K562 (cell line): ENCODE data around the gene DNAJB12. TPM values are rescaled to one million over a fixed set of nuclear protein-coding genes. Genes with fewer than 3 reads are reported as not detected.
A peak's percentile ranks its signal among the peaks of the same experiment; 100 is the strongest.

Source experiments
- ATAC-seq: fragments of 200-7000 bp; cut with Tn5 transposase; 3 replicates; pipeline ENCODE4 v1.9.1; 2020; ENCODE audit warnings: moderate library complexity
- BruUV-seq: library from RNA; stranded (reverse); fragments of 400-500 nt; replicated peaks from 2 replicates; lab custom pipeline; 2021; lab: Mats Ljungman, UMichigan
- CTCF ChIA-PET: fragments of 300-600 bp; formaldehyde crosslinking; extraction: SDS; loops from one replicate; lab custom pipeline; 2021; ENCODE audit warnings: low intra/inter-chr PET ratio; lab: Yijun Ruan, JAX
- POLR2A ChIA-PET: fragments of 300-600, 350-650 bp; sonication (Branson Sonifier 250); formaldehyde crosslinking; extraction: SDS; loops from one replicate; lab custom pipeline; 2021; ENCODE audit warnings: antibody characterized with exemption, inconsistent platforms; lab: Yijun Ruan, JAX
- DNase-seq, 4 experiments: peaks; one replicate each; pipeline versions ENCODE4 v3.0.0 to v3.0.0-alpha.2; 2011 to 2018; ENCODE audit warnings: low spot score in 3 of 4, mixed read lengths in 3 of 4; ENCODE audit errors: extremely low read depth in 1 of 4
- FAIRE-seq: peaks from 2 replicates; lab custom pipeline; 2011; peaks lifted over from hg19 to GRCh38; lab: Jason Lieb, UNC
- H2AFZ ChIP-seq: 2 replicates; pipeline ENCODE4 v1.6.0; 2011; ENCODE audit warnings: low read depth, low read length, control low read depth, inconsistent platforms
- H3K27ac ChIP-seq: fragments of 200-600 bp; 3 replicates; pipeline ENCODE4 v1.8.0; 2011; ENCODE audit warnings: low read depth, mild to moderate bottlenecking, control low read depth, inconsistent platforms, low read length, moderate library complexity, mixed read lengths; ENCODE audit errors: extremely low read depth
- H3K27me3 ChIP-seq, 2 experiments: fragments of 300-600 bp in 1 of 2; 2 replicates in 1 of 2; 3 replicates in 1 of 2; pipeline versions ENCODE4 v1.6.0 to v1.8.0; 2011; ENCODE audit warnings: inconsistent platforms in 2 of 2, low read length in 2 of 2, mild to moderate bottlenecking in 1 of 2, mixed read lengths in 1 of 2, moderate library complexity in 1 of 2; ENCODE audit not compliant: control insufficient read depth in 2 of 2, insufficient read depth in 2 of 2
- H3K36me3 ChIP-seq: fragments of 300-600 bp; 3 replicates; pipeline ENCODE4 v1.8.0; 2011; ENCODE audit warnings: mild to moderate bottlenecking, low read length, inconsistent platforms; ENCODE audit not compliant: control insufficient read depth, insufficient read depth
- H3K4me1 ChIP-seq, 2 experiments: fragments of 200-600 bp in 1 of 2; replicated peaks in 1 of 2; 2 replicates in 1 of 2; 3 replicates in 1 of 2; pipeline versions ENCODE4 v1.5.1 to v1.8.0; 2011; ENCODE audit warnings: inconsistent platforms in 2 of 2, low read length in 2 of 2, mild to moderate bottlenecking in 1 of 2, mixed read lengths in 1 of 2, moderate library complexity in 1 of 2; ENCODE audit not compliant: control insufficient read depth in 2 of 2, insufficient read depth in 2 of 2
- H3K4me2 ChIP-seq: 2 replicates; pipeline ENCODE4 v1.6.1; 2011; ENCODE audit warnings: low read length, control low read depth, inconsistent platforms, mixed read lengths; ENCODE audit not compliant: insufficient read depth
- H3K4me3 ChIP-seq: fragments of 200-600 bp; sonication (generic), shearing (Covaris generic); 2 replicates; pipeline ENCODE4 v1.5.1; 2016; ENCODE audit warnings: control low read depth, inconsistent platforms
- H3K79me2 ChIP-seq: fragments of 200-600 bp; 3 replicates; pipeline ENCODE4 v1.8.0; 2011; ENCODE audit warnings: low read length, inconsistent platforms; ENCODE audit not compliant: control insufficient read depth, insufficient read depth
- H3K9ac ChIP-seq, 2 experiments: 2 replicates each; pipeline versions ENCODE4 v1.6.0 to v1.6.1; 2011; ENCODE audit warnings: low read depth in 2 of 2, low read length in 2 of 2, control low read depth in 1 of 2, inconsistent platforms in 1 of 2, mild to moderate bottlenecking in 1 of 2, mixed read lengths in 1 of 2; ENCODE audit not compliant: insufficient read depth in 1 of 2
- H3K9me1 ChIP-seq: one replicate; pipeline ENCODE4 v1.6.0; 2011; ENCODE audit warnings: inconsistent platforms, mild to moderate bottlenecking, low read length, moderate library complexity; ENCODE audit not compliant: control insufficient read depth, insufficient read depth
- H3K9me3 ChIP-seq: replicated peaks from 2 replicates; pipeline ENCODE4 v1.5.1; 2011; ENCODE audit warnings: low read depth, low read length, inconsistent platforms; ENCODE audit not compliant: control insufficient read depth, insufficient read depth
- H4K20me1 ChIP-seq: replicated peaks from 2 replicates; pipeline ENCODE4 v1.6.1; 2011; ENCODE audit warnings: low read length, inconsistent platforms, mixed read lengths; ENCODE audit not compliant: control insufficient read depth, insufficient read depth
- CREB1 ChIP-seq, 2 experiments: sonication (generic) in 1 of 2; formaldehyde crosslinking in 1 of 2; IDR thresholded peaks; 2 replicates each; pipeline versions ENCODE4 v1.6.1 to v1.8.0; 2012 to 2022; ENCODE audit warnings: inconsistent platforms in 1 of 2, mild to moderate bottlenecking in 1 of 2, missing genetic modification reagents in 1 of 2, moderate library complexity in 1 of 2
- DMBX1 ChIP-seq: fragments of 250-450 bp; sonication (Bioruptor Pico); IDR thresholded peaks from 2 replicates; pipeline ENCODE4 v1.8.0; 2022; ENCODE audit warnings: inconsistent platforms, mild to moderate bottlenecking, moderate library complexity, borderline replicate concordance
- ELF4 ChIP-seq: fragments of 450-650 bp; formaldehyde crosslinking; IDR thresholded peaks from 2 replicates; pipeline ENCODE4 v1.4.0; 2022; ENCODE audit warnings: missing genetic modification characterization
- LCOR ChIP-seq: sonication (generic); formaldehyde crosslinking; IDR thresholded peaks from 2 replicates; pipeline ENCODE4 v1.8.0; 2022; ENCODE audit warnings: mild to moderate bottlenecking, missing genetic modification reagents
- NFE2 ChIP-seq: IDR thresholded peaks from 2 replicates; pipeline ENCODE4 v1.6.1; 2014; ENCODE audit warnings: antibody characterized with exemption, low read depth
- PHF8 ChIP-seq: fragments of 200-600 bp; sonication (generic); IDR thresholded peaks from 2 replicates; pipeline ENCODE4 v1.6.1; 2012; ENCODE audit warnings: mixed run types, mild to moderate bottlenecking, inconsistent platforms, low read length, moderate library complexity, borderline replicate concordance
- RAD21 ChIP-seq, 2 experiments: fragments of 250-450 bp in 1 of 2; fragments of 450-650 bp in 1 of 2; sonication (Bioruptor Pico) in 1 of 2; formaldehyde crosslinking in 1 of 2; IDR thresholded peaks in 1 of 2; conservative IDR thresholded peaks in 1 of 2; 2 replicates each; pipeline versions ENCODE4 v1.4.0 to v1.8.0; 2020 to 2022; ENCODE audit warnings: mild to moderate bottlenecking in 2 of 2, moderate library complexity in 1 of 2
- YBX1 ChIP-seq: fragments of 450-650 bp; IDR thresholded peaks from 2 replicates; pipeline ENCODE4 v1.7.1; 2016; ENCODE audit warnings: mild to moderate bottlenecking
- ZBTB1 ChIP-seq: sonication (generic); formaldehyde crosslinking; IDR thresholded peaks from 2 replicates; pipeline ENCODE4 v1.8.1; 2023; ENCODE audit warnings: missing genetic modification reagents, low read depth, mild to moderate bottlenecking, borderline replicate concordance
- ZNF584 ChIP-seq: fragments of 200-800 bp; sonication (Bioruptor generic); IDR thresholded peaks from 2 replicates; pipeline ENCODE4 v1.6.1; 2016; ENCODE audit warnings: low read depth, mild to moderate bottlenecking, missing genetic modification characterization, missing compliant biosample characterization
- WGBS: fragments of 100-300 bp; shearing (Covaris generic); methylation state at CpG from one replicate; pipeline ENCODE4 v1.1.6; 2016; ENCODE audit warnings: low coverage, mixed read lengths; ENCODE audit not compliant: insufficient coverage; ENCODE audit errors: missing lambda C conversion rate; 5-methylcytosine and 5-hydroxymethylcytosine counted together
- in situ Hi-C: fragments of 300-500 bp; cut with MboI; formaldehyde crosslinking; loops from 4 replicates; pipeline ENCODE4 v1.15.0; 2018; ENCODE audit warnings: inconsistent platforms, mixed read lengths
- intact Hi-C: fragments of 100-400 bp; cut with micrococcal nuclease; formaldehyde crosslinking; loops from 2 replicates; pipeline ENCODE4 v1.14.2; 2022
- polyA plus RNA-seq, 8 experiments: library from polyadenylated mRNA; depleted of rRNA in 4 of 8; stranded (reverse) in 5 of 8; unstranded in 3 of 8; fragments of >200 nt; fragmentation: Nextera tagmentation in 2 of 8; fragmentation: Illumina TruSeq in 1 of 8; extraction: Ambion mirVana in 2 of 8; extraction: Trizol in 1 of 8; gene quantifications; 2 replicates each; pipeline versions ENCODE4 v1.2.1 to v1.2.3, GENCODE V29; 2011 to 2014; ENCODE audit warnings: inconsistent platforms in 1 of 8, missing spikeins in 1 of 8
- total RNA-seq, 7 experiments: library from RNA; depleted of rRNA in 6 of 7; stranded (reverse); fragments of >200 nt in 6 of 7; fragmentation: Illumina TruSeq in 2 of 7; extraction: Trizol in 2 of 7; gene quantifications; 2 replicates each; pipeline versions ENCODE4 v1.2.1 to v1.2.3, GENCODE V29; 2011 to 2021; ENCODE audit warnings: low replicate concordance in 1 of 7
- TF ChIP-seq, protein P1 (sequence below): fragments of 450-650 bp; conservative IDR thresholded peaks from 2 replicates; pipeline ENCODE4 v1.6.1; 2016; ENCODE audit warnings: missing genetic modification characterization, low read depth, mild to moderate bottlenecking, missing compliant biosample characterization, moderate library complexity
- TF ChIP-seq, protein P2 (sequence below): fragments of 450-650 bp; formaldehyde crosslinking; IDR thresholded peaks from 2 replicates; pipeline ENCODE4 v1.4.0; 2022; ENCODE audit warnings: missing genetic modification characterization
- TF ChIP-seq, protein P3 (sequence below): fragments of 250-450 bp; sonication (Bioruptor Pico); IDR thresholded peaks from 2 replicates; pipeline ENCODE4 v1.5.0; 2020; ENCODE audit warnings: mild to moderate bottlenecking, borderline replicate concordance
- TF ChIP-seq, protein P4 (sequence below): fragments of 200-800 bp; sonication (Bioruptor generic); IDR thresholded peaks from 2 replicates; pipeline ENCODE4 v1.6.1; 2017; ENCODE audit warnings: missing genetic modification characterization, missing compliant biosample characterization

Gene DNAJB12
- total and polyA plus RNA-seq, 9 of the 15 experiments (the other 6 are each of a cell fraction or from before 2014, with no cell fraction given), result 3.5 to 31.5 (median 20.3) TPM

DNA sequence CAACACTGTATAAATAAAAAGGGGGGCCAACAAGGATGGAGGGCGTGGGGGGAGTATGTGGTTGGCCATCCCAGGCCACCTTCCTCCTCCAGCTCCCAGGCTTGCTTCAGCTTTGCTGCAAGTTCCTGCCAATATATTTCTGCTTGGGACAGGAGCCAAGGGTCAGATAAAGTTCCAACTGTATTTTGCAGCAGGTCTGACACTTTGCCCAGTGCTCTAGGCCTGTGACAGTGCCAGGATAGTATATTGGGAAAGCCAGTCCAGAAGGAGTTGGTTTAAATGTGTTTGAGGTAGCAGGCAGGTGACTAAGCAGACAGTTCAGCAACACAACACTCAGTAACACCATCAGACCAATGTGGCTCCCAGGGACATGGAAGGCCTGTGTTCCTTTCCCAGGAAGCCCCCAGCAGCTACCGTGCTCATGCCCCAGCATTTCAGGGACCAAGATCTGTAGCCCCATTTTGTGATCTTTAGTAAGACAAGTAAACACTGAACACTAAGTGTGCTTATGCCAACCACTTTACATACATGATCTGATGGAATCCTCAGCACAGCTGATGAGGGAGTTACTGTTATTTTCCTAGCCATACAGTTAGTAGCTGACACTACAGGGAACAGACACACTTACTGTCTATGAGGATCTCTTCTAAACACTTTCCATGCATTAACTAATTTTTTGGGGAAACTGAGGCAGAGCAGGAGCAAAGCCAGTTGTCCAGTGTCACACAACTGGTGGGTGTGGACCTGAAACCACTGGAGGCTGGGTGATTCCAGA is 38.9 kb downstream of the DNAJB12 start:
- peak; percentile 29 for FAIRE-seq
- no peaks in the 10 kb centered on the region for H3K79me2 ChIP-seq
- peak overlapping the region; percentile 15; the same call in 2 of the 3 replicates for H3K27ac ChIP-seq
- no peak overlapping the region; the same call in 1 of the 2 replicates for H3K4me2 ChIP-seq
- H2AFZ ChIP-seq, result peak overlapping the region; percentile 48
- no peak for DNase-seq
- H3K9me3 ChIP-seq, result no peaks in the 10 kb centered on the region
- intact Hi-C loops, result no loop called here
- 21% methylated on average over 2 of the region's 2 CpGs for WGBS
- H3K9ac ChIP-seq, result peak overlapping the region; percentile 10 to 72; a peak in 2 of 4 replicates
- H3K4me3 ChIP-seq, result no peak overlapping the region
- H3K27me3 ChIP-seq, result no peaks in the 10 kb centered on the region
- BruUV-seq, result no TSS peak
- peaks cover 32 to 48% of the 10 kb centered on the region in 2 experiments for H3K4me1 ChIP-seq
- ChIA-PET CTCF (no interaction called here), POLR2A (interaction anchor here (0.6 to 9.2 kb wide), 7 partner anchors 11 to 253 kb away, joined by 3 to 199 read pairs (median 3); partner anchors contain the start of gene DDIT4)
- no peaks in the 10 kb centered on the region for H3K9me1 ChIP-seq
- H4K20me1 ChIP-seq, result no peaks in the 10 kb centered on the region
- H3K36me3 ChIP-seq, result no peaks in the 10 kb centered on the region
- ATAC-seq, result no peak
- in situ Hi-C loops, result no loop called here
- TF ChIP-seq, protein P1, sequence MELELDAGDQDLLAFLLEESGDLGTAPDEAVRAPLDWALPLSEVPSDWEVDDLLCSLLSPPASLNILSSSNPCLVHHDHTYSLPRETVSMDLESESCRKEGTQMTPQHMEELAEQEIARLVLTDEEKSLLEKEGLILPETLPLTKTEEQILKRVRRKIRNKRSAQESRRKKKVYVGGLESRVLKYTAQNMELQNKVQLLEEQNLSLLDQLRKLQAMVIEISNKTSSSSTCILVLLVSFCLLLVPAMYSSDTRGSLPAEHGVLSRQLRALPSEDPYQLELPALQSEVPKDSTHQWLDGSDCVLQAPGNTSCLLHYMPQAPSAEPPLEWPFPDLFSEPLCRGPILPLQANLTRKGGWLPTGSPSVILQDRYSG (tag), result peak; percentile 47; the same call in 1 of the 2 replicates
- TF ChIP-seq, protein P2, sequence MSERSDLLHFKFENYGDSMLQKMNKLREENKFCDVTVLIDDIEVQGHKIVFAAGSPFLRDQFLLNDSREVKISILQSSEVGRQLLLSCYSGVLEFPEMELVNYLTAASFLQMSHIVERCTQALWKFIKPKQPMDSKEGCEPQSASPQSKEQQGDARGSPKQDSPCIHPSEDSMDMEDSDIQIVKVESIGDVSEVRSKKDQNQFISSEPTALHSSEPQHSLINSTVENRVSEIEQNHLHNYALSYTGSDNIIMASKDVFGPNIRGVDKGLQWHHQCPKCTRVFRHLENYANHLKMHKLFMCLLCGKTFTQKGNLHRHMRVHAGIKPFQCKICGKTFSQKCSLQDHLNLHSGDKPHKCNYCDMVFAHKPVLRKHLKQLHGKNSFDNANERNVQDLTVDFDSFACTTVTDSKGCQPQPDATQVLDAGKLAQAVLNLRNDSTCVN (CRISPR knock-in tag), result 0 out of 2 replicates have a peak, but pooled peaks have one; percentile 26
- TF ChIP-seq RAD21 (CRISPR knock-in tag; conservative IDR thresholded peaks at IDR 0.05 in 1 of 2, IDR thresholded peaks at IDR 0.05 in 1 of 2) (no peak), YBX1 (no peak), PHF8 (no peak), ZBTB1 (CRISPR knock-in tag) (no peak), ZNF584 (0 out of 2 replicates have a peak, but pooled peaks have one; percentile 12), CREB1 (IDR thresholded peaks at IDR 0.05) (no peak), CREB1 (CRISPR knock-in tag; IDR thresholded peaks at IDR 0.05) (no peak), ELF4 (CRISPR knock-in tag) (0 out of 2 replicates have a peak, but pooled peaks have one; percentile 28), DMBX1 (CRISPR knock-in tag) (0 out of 2 replicates have a peak, but pooled peaks have one; percentile 40), NFE2 (peak; percentile 34; the same call in 1 of the 2 replicates), LCOR (no peak)
- TF ChIP-seq, protein P3, sequence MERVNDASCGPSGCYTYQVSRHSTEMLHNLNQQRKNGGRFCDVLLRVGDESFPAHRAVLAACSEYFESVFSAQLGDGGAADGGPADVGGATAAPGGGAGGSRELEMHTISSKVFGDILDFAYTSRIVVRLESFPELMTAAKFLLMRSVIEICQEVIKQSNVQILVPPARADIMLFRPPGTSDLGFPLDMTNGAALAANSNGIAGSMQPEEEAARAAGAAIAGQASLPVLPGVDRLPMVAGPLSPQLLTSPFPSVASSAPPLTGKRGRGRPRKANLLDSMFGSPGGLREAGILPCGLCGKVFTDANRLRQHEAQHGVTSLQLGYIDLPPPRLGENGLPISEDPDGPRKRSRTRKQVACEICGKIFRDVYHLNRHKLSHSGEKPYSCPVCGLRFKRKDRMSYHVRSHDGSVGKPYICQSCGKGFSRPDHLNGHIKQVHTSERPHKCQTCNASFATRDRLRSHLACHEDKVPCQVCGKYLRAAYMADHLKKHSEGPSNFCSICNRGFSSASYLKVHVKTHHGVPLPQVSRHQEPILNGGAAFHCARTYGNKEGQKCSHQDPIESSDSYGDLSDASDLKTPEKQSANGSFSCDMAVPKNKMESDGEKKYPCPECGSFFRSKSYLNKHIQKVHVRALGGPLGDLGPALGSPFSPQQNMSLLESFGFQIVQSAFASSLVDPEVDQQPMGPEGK (CRISPR knock-in tag), result no peak
- TF ChIP-seq, protein P4, sequence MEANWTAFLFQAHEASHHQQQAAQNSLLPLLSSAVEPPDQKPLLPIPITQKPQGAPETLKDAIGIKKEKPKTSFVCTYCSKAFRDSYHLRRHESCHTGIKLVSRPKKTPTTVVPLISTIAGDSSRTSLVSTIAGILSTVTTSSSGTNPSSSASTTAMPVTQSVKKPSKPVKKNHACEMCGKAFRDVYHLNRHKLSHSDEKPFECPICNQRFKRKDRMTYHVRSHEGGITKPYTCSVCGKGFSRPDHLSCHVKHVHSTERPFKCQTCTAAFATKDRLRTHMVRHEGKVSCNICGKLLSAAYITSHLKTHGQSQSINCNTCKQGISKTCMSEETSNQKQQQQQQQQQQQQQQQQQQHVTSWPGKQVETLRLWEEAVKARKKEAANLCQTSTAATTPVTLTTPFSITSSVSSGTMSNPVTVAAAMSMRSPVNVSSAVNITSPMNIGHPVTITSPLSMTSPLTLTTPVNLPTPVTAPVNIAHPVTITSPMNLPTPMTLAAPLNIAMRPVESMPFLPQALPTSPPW (CRISPR knock-in tag), result peak; percentile 59
